Measurements from ENCODE around the gene ZBTB17.

Gene ZBTB17

GRCh38 chr1:16017076-16017460, 41.2 kb upstream of the ZBTB17 start:
- H3K27me3 ChIP-seq (ENCODE audit: insufficient read depth, poor library complexity, severe bottlenecking), result no peaks in the 10 kb centered on the region
- no peak overlapping the region for H3K27ac ChIP-seq (replicated peaks)
- H3K4me3 ChIP-seq (replicated peaks; ENCODE audit: insufficient read depth, low read length), result no peak overlapping the region
- DNase-seq (ENCODE audit: low read depth in 1 of 2, low spot score in 1 of 2), result no peak
- TF ChIP-seq GABPA (IDR thresholded peaks at IDR 0.05; ENCODE audit: low read depth), result no peak
- TF ChIP-seq CTCF (IDR thresholded peaks at IDR 0.05; ENCODE audit: insufficient read depth, low read length), result no peak
- TF ChIP-seq SPI1 (IDR thresholded peaks at IDR 0.05; ENCODE audit: borderline replicate concordance, low read depth), result no peak
- no peak for TF ChIP-seq REST (IDR thresholded peaks at IDR 0.05; ENCODE audit: insufficient replicate concordance, low read depth)
- TF ChIP-seq POLR2AphosphoS5 (IDR thresholded peaks at IDR 0.05; ENCODE audit: low read depth), result no peak

GRCh38 chr1:16015960-16016901, 40.3 kb upstream of the ZBTB17 start:
- Histone ChIP-seq H3K27ac (replicated peaks) (no peak overlapping the region), H3K27me3 (ENCODE audit: insufficient read depth, poor library complexity, severe bottlenecking) (no peaks in the 10 kb centered on the region), H3K4me3 (replicated peaks; ENCODE audit: insufficient read depth, low read length) (no peak overlapping the region)
- DNase-seq (ENCODE audit: low read depth in 1 of 2, low spot score in 1 of 2), result no peak
- no peak for TF ChIP-seq SPI1 (IDR thresholded peaks at IDR 0.05; ENCODE audit: borderline replicate concordance, low read depth)
- no peak for TF ChIP-seq CTCF (IDR thresholded peaks at IDR 0.05; ENCODE audit: insufficient read depth, low read length)
- no peak for TF ChIP-seq REST (IDR thresholded peaks at IDR 0.05; ENCODE audit: insufficient replicate concordance, low read depth)
- no peak for TF ChIP-seq POLR2AphosphoS5 (IDR thresholded peaks at IDR 0.05; ENCODE audit: low read depth)
- TF ChIP-seq GABPA (IDR thresholded peaks at IDR 0.05; ENCODE audit: low read depth), result no peak

- no peak overlapping the region for H3K27ac ChIP-seq (replicated peaks)
- H3K27me3 ChIP-seq (ENCODE audit: insufficient read depth, poor library complexity, severe bottlenecking), result no peaks in the 10 kb centered on the region
- TF ChIP-seq GABPA (IDR thresholded peaks at IDR 0.05; ENCODE audit: low read depth) (no peak), SPI1 (IDR thresholded peaks at IDR 0.05; ENCODE audit: borderline replicate concordance, low read depth) (no peak), CTCF (IDR thresholded peaks at IDR 0.05; ENCODE audit: insufficient read depth, low read length) (no peak), REST (IDR thresholded peaks at IDR 0.05; ENCODE audit: insufficient replicate concordance, low read depth) (no peak), POLR2AphosphoS5 (IDR thresholded peaks at IDR 0.05; ENCODE audit: low read depth) (no peak)
- DNase-seq (ENCODE audit: low read depth in 1 of 2, low spot score in 1 of 2), result no peak
- no peak overlapping the region for H3K4me3 ChIP-seq (replicated peaks; ENCODE audit: insufficient read depth, low read length)
Observed at GRCh38 chr1:16015491-16015890, 39.6 kb upstream of the ZBTB17 start.
